Cardiac septum (tissue), 1 donor: ENCODE data around the gene TRPC3. TPM values are rescaled to one million over a fixed set of nuclear protein-coding genes. Genes with fewer than 3 reads are reported as not detected.
"Not testable (repeated sequence)": the region's sequence is repeated elsewhere in the genome, so short reads cannot be mapped to it uniquely, and the experiment has no call there.

Experiments used
- DNase-seq: peaks from one replicate; pipeline ENCODE4 v3.0.0-alpha.2; 2020; ENCODE audit warnings: low spot score
- intact Hi-C: fragments of 100-400 bp; cut with DNase I; formaldehyde crosslinking; loops from one replicate; pipeline ENCODE4 v1.14.0; 2022
- total RNA-seq: library from RNA; stranded (reverse); fragmentation: NEBNext Ultra II Directional; extraction: Animal tissue kit (Norgen Biotek cat#: 25700); gene quantifications from one replicate; pipeline ENCODE4 v1.2.1, GENCODE V29; 2021
- donor health status: DM: no; HTN: no; CAD: no.

TRPC3 gene
- total RNA-seq, 1 donor from 2014 or later, result 0.65 TPM

GRCh38 chr4:121952290-121952689 is 430 bp upstream of the TRPC3 start:
- DNase-seq, result no peak
- intact Hi-C loops, result loop anchor here (5.0 kb wide), 1 partner anchor 270 kb away; no protein-coding TSS in a partner anchor

GRCh38 chr4:121950680-121951520 is 960 bp downstream of the TRPC3 start:
- intact Hi-C loops, result loop anchor here (5.0 kb wide), 1 partner anchor 271 kb away; no protein-coding TSS in a partner anchor
- peak; percentile 74 for DNase-seq

GRCh38 chr4:121950212-121950679 is 1.6 kb downstream of the TRPC3 start:
- peak; percentile 82 for DNase-seq
- intact Hi-C loops, result loop anchor here (5.0 kb wide), 1 partner anchor 272 kb away; no protein-coding TSS in a partner anchor

GRCh38 chr4:121946644-121947043 is 5.2 kb downstream of the TRPC3 start:
- no peak for DNase-seq
- intact Hi-C loops, result no loop called here

GRCh38 chr4:121943941-121944340 is 7.9 kb downstream of the TRPC3 start:
- intact Hi-C loops, result no loop called here
- DNase-seq, result no peak

- intact Hi-C loops, result no loop called here
- no peak for DNase-seq
Measured at GRCh38 chr4:121939690-121940089, 12.2 kb downstream of the TRPC3 start.

- intact Hi-C loops, result no loop called here
- DNase-seq, result no peak
Measured at GRCh38 chr4:121938282-121939092, 13.4 kb downstream of the TRPC3 start.

- intact Hi-C loops, result no loop called here
- DNase-seq, result no peak
Measured at GRCh38 chr4:121936101-121936500, 15.8 kb downstream of the TRPC3 start.

GRCh38 chr4:121934635-121935034 is 17.2 kb downstream of the TRPC3 start:
- intact Hi-C loops, result no loop called here
- DNase-seq, result no peak

GRCh38 chr4:121932212-121932974 is 19.5 kb downstream of the TRPC3 start:
- no peak for DNase-seq
- intact Hi-C loops, result no loop called here

GRCh38 chr4:121930304-121930703 is 21.6 kb downstream of the TRPC3 start:
- DNase-seq, result no peak
- intact Hi-C loops, result no loop called here

GRCh38 chr4:121927948-121928347 is 23.9 kb downstream of the TRPC3 start:
- no peak for DNase-seq
- intact Hi-C loops, result no loop called here

GRCh38 chr4:121926490-121926889 is 25.4 kb downstream of the TRPC3 start:
- DNase-seq, intact Hi-C loops: not testable (repeated sequence)

- no peak for DNase-seq
- intact Hi-C loops, result no loop called here
Measured at GRCh38 chr4:121923306-121923705, 28.6 kb downstream of the TRPC3 start.

GRCh38 chr4:121913667-121914066 is 38.2 kb downstream of the TRPC3 start:
- no peak for DNase-seq
- intact Hi-C loops, result no loop called here

GRCh38 chr4:121908346-121908745 is 43.5 kb downstream of the TRPC3 start:
- DNase-seq, result no peak

GRCh38 chr4:121900132-121900983 is 51.5 kb downstream of the TRPC3 start:
- DNase-seq, result no peak
- intact Hi-C loops, result loop anchor here (5.0 to 10.0 kb wide), 2 partner anchors 322 to 684 kb away; no protein-coding TSS in a partner anchor

More at GRCh38 chr4:121908346-121908745, 43.5 kb downstream of the TRPC3 start:
- intact Hi-C loops, result loop anchor here (10.0 kb wide), 1 partner anchor 676 kb away; no protein-coding TSS in a partner anchor

GRCh38 chr4:121898150-121898549 is 53.7 kb downstream of the TRPC3 start:
- DNase-seq, result no peak
- intact Hi-C loops, result no loop called here

- intact Hi-C loops, result no loop called here
- DNase-seq, result no peak
Measured at GRCh38 chr4:121888134-121888533, 63.7 kb downstream of the TRPC3 start.
